Skeletal muscle tissue (tissue), 4 donors: ENCODE measurements around the gene NPLOC4. TPM values are rescaled to one million over a fixed set of nuclear protein-coding genes. Genes with fewer than 3 reads are reported as not detected.

Experiments used
- H3K27ac ChIP-seq: one replicate; pipeline ENCODE4 v1.7.0; 2013; ENCODE audit warnings: mild to moderate bottlenecking, low read depth, low read length, inconsistent platforms
- H3K27me3 ChIP-seq, 3 donors: one replicate each; pipeline ENCODE4 v1.7.0; 2013; ENCODE audit warnings: low read length in 3 of 3; ENCODE audit not compliant: control insufficient read depth in 3 of 3, insufficient read depth in 3 of 3
- H3K36me3 ChIP-seq, 3 donors: one replicate each; pipeline ENCODE4 v1.7.0; 2013; ENCODE audit warnings: low read length in 3 of 3; ENCODE audit not compliant: control insufficient read depth in 3 of 3, insufficient read depth in 3 of 3
- H3K4me1 ChIP-seq, 3 donors: one replicate each; pipeline ENCODE4 v1.7.0; 2013; ENCODE audit warnings: low read length in 3 of 3, mild to moderate bottlenecking in 3 of 3; ENCODE audit not compliant: control insufficient read depth in 3 of 3, insufficient read depth in 3 of 3
- H3K4me3 ChIP-seq, 3 donors: one replicate each; pipeline ENCODE4 v1.7.0; 2013; ENCODE audit warnings: low read length in 3 of 3
- H3K9ac ChIP-seq, 3 donors: one replicate each; pipeline ENCODE4 v1.7.0; 2013; ENCODE audit warnings: low read length in 3 of 3, mild to moderate bottlenecking in 3 of 3, moderate library complexity in 2 of 3, low read depth in 1 of 3
- H3K9me3 ChIP-seq, 3 donors: one replicate each; pipeline ENCODE4 v1.7.0; 2013; ENCODE audit warnings: low read length in 3 of 3; ENCODE audit not compliant: control insufficient read depth in 3 of 3
- total RNA-seq: library from RNA; depleted of rRNA; stranded (reverse); fragments of >200 nt; gene quantifications from one replicate; pipeline ENCODE4 v1.2.3, GENCODE V29; 2014
- donor health status: Osteomylitis.

Gene NPLOC4
- total RNA-seq, 1 donor from 2014 or later: 43.8 TPM

- H3K9me3 ChIP-seq: no peaks in the 10 kb centered on the region
- H3K4me1 ChIP-seq: peaks cover 15 to 36% (median 16%) of the 10 kb centered on the region in 3 donors
- no peaks in the 10 kb centered on the region for H3K27me3 ChIP-seq
- peaks cover 45 to 69% (median 52%) of the 10 kb centered on the region in 3 donors for H3K36me3 ChIP-seq
- no peak overlapping the region for H3K4me3 ChIP-seq
- H3K9ac ChIP-seq: peak overlapping the region in 1 of 3 donors; percentile 40
- H3K27ac ChIP-seq: no peak overlapping the region
Measured at GRCh38 chr17:81612172-81612970, 24.5 kb downstream of the NPLOC4 start.

DNA sequence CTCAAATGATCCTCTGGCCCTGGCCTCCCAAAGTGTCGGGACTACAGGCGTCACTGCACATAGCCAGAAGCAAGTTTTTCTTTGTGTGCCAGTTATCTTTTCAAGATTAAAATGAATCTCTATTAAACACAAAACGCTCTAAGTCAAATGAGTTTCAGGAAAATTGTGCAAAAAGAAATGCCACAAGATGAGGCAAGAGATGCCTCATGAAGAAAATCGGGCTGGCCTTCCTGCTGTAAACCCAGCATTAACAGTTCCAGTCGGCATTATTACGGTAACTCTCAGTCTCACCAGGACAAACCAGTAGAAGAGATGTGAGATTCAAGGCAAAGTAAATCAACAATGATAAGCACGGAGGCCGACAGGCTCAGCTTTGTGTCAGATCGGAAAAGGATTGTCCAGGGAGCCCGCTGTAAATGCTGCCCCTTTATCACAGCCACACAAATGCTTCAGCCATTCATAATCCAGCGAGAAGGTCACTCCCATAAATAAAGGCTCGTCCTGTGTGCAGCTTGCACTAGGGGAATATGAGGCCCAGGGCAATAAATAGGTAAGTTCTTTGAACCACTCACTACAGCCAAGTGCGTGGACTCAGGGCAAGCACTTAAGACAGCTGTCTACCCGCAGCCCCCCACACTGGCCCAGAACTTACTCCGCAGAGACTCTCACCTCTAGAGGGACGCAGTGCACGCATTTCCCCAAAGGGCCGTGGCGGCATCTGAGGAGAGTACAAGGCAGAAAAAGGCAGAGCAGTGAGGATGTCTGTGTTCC lies 27.2 kb downstream of the NPLOC4 start:
- Histone ChIP-seq H3K27ac (peak overlapping the region; percentile 12), H3K9me3 (no peaks in the 10 kb centered on the region), H3K9ac (peak overlapping the region in 1 of 3 donors; percentile 54), H3K4me1 (peaks cover 8 to 32% (median 14%) of the 10 kb centered on the region in 3 donors), H3K36me3 (peaks cover 50 to 76% (median 62%) of the 10 kb centered on the region in 3 donors), H3K4me3 (no peak overlapping the region), H3K27me3 (no peaks in the 10 kb centered on the region)

DNA sequence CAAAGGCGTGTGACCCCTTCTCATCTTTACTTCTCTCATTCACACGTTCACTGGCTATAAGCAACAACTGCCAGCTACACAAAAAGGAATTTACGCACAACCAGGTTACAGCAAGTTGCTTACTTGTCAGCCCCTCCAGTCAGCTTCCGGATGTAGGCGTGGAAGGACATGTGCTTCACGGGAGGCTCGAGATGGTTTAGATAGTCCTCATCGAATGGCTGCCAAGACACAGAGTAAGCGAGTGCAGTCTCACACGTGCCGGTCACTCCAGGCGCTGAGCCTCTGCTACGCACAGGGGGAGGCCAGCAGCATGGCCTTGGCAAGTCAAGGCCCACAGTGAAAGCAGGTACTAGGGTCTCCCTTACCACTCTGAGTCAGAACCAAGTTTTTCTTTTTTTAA lies 28.3 kb downstream of the NPLOC4 start:
- Histone ChIP-seq H3K4me3 (no peak overlapping the region), H3K9ac (no peak overlapping the region), H3K27me3 (no peaks in the 10 kb centered on the region), H3K36me3 (peaks cover 59 to 78% (median 68%) of the 10 kb centered on the region in 3 donors), H3K4me1 (peaks cover 1 to 22% (median 5%) of the 10 kb centered on the region in 3 donors), H3K9me3 (no peaks in the 10 kb centered on the region), H3K27ac (no peak overlapping the region)

- Histone ChIP-seq H3K9ac (no peak overlapping the region), H3K9me3 (no peaks in the 10 kb centered on the region), H3K4me3 (no peak overlapping the region), H3K36me3 (peaks cover 61 to 75% (median 64%) of the 10 kb centered on the region in 3 donors), H3K27me3 (no peaks in the 10 kb centered on the region), H3K4me1 (peaks cover 0 to 18% (median 3%) of the 10 kb centered on the region in 3 donors), H3K27ac (no peak overlapping the region)
Measured at GRCh38 chr17:81608082-81608481, 28.8 kb downstream of the NPLOC4 start.

GRCh38 chr17:81607431-81607830 lies 29.5 kb downstream of the NPLOC4 start:
- peaks cover 0 to 14% (median 0%) of the 10 kb centered on the region in 3 donors for H3K4me1 ChIP-seq
- no peak overlapping the region for H3K4me3 ChIP-seq
- no peaks in the 10 kb centered on the region for H3K27me3 ChIP-seq
- H3K9me3 ChIP-seq: no peaks in the 10 kb centered on the region
- H3K9ac ChIP-seq: no peak overlapping the region
- H3K27ac ChIP-seq: no peak overlapping the region
- H3K36me3 ChIP-seq: peaks cover 58 to 75% (median 62%) of the 10 kb centered on the region in 3 donors

- Histone ChIP-seq H3K27ac (no peak overlapping the region), H3K27me3 (no peaks in the 10 kb centered on the region), H3K4me3 (no peak overlapping the region), H3K9ac (no peak overlapping the region), H3K36me3 (peaks cover 59 to 77% (median 60%) of the 10 kb centered on the region in 3 donors), H3K9me3 (no peaks in the 10 kb centered on the region), H3K4me1 (no peaks in the 10 kb centered on the region)
Measured at GRCh38 chr17:81603846-81604610, 32.9 kb downstream of the NPLOC4 start.

- Histone ChIP-seq H3K9me3 (no peaks in the 10 kb centered on the region), H3K27ac (no peak overlapping the region), H3K9ac (no peak overlapping the region), H3K4me3 (no peak overlapping the region), H3K4me1 (no peaks in the 10 kb centered on the region), H3K27me3 (no peaks in the 10 kb centered on the region), H3K36me3 (peaks cover 52 to 69% (median 54%) of the 10 kb centered on the region in 3 donors)
Measured at GRCh38 chr17:81601525-81602120, 35.3 kb downstream of the NPLOC4 start.

GRCh38 chr17:81599719-81600486 lies 37.0 kb downstream of the NPLOC4 start:
- no peaks in the 10 kb centered on the region for H3K4me1 ChIP-seq
- H3K27ac ChIP-seq: no peak overlapping the region
- H3K4me3 ChIP-seq: no peak overlapping the region
- peaks cover 54 to 68% (median 57%) of the 10 kb centered on the region in 3 donors for H3K36me3 ChIP-seq
- no peaks in the 10 kb centered on the region for H3K9me3 ChIP-seq
- H3K9ac ChIP-seq: no peak overlapping the region
- no peaks in the 10 kb centered on the region for H3K27me3 ChIP-seq
